Measurements from ENCODE around the gene MTMR3. TPM values are rescaled to one million over a fixed set of nuclear protein-coding genes. Genes with fewer than 3 reads are reported as not detected.
"Not testable (repeated sequence)": the region's sequence is repeated elsewhere in the genome, so short reads cannot be mapped to it uniquely, and the experiment has no call there.

The MTMR3 gene
- total RNA-seq, 2 donors from 2014 or later, result 25.8 to 44.4 TPM

DNA sequence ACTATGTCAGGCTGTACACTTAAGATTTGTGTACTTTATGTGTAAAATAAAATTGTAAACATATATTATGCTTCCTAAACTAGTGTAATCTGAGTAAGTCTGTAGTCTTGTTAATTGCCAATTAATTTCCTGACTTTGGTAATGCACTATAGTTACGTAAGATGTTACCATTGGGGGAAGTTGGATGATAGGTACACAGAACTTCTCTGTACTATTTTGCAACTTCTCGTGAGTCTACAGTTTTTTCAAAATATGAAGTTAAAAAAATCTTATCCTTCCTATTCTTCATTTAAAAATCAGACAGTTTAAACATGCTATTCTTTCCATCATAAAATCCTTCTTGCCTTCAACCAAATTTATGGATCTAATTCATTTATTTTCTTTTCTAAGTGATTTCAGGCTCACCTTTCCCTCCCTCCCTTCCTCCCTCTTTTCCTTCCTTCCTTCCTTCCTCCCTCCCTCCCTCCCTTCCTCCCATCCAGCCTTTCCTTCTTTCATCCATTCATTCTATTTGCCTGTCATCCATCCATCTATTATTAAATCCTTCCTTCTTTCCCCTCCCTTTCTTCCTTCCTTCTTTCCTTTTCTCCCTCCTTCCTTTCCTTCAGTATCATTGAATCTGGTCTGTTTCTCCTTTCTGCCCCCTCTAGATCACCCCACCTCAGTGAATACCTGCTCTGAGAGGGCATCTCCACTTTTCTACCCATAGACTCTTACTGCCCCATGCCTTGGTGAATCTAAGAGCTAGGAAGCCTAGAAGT is 22.8 kb upstream of the MTMR3 start:
- no peak for DNase-seq (ENCODE audit: low spot score in 2 of 2)
- no peak for ATAC-seq
- Mint-ChIP-seq H3K36me3 (no peaks in the 10 kb centered on the region), H3K27ac (no peak overlapping the region), H3K9me3 (no peaks in the 10 kb centered on the region)

- DNase-seq (ENCODE audit: low spot score in 2 of 2) (no peak), ATAC-seq (no peak)
- H3K9me3 Mint-ChIP-seq, result no peaks in the 10 kb centered on the region
- no peaks in the 10 kb centered on the region for H3K36me3 Mint-ChIP-seq
- H3K27ac Mint-ChIP-seq, result no peak overlapping the region
These were observed 21.2 kb upstream of the MTMR3 start for GRCh38 chr22:29861672-29862297.

DNA sequence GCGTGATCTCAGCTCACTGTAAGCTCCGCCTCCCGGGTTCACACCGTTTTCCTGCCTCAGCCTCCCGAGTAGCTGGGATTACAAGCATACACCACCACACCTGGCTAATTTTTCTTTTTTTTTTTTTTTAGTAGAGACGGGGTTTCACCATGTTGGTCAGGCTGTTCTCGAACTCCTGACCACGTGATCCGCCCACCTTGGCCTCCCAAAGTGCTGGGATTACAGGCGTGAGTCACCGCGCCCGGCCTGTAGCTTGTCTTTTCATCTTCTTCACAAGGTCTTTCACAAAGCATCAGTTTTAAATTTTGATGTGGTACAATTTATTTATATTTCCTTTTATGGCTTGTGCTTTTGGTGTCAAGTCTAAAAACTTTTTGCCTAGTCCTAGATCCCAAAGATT is 17.4 kb upstream of the MTMR3 start:
- not testable (repeated sequence) for H3K27ac Mint-ChIP-seq; H3K36me3 Mint-ChIP-seq; H3K9me3 Mint-ChIP-seq; DNase-seq (ENCODE audit: low spot score in 2 of 2); ATAC-seq

DNA sequence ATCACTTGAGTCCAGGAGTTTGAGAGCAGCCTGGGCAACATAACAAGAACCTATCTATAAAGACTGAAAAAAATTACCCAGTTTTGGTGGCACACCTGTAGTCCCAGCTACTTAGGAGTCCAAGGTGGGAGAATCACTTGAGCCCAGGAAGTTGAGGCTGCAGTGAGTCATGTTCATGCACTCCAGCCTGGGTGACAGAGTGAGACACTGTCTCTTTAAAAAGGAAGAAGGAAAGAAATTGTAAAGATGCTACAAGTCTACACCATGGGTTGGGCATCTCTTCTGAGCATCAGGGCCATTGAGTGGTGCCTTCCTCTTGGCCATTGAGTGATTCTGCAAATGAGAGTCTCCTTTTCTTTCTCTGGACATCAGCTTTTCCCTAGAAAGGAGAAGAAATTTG is 15.7 kb upstream of the MTMR3 start:
- Mint-ChIP-seq H3K27ac (no peak overlapping the region), H3K36me3 (no peaks in the 10 kb centered on the region), H3K9me3 (no peaks in the 10 kb centered on the region)
- DNase-seq (ENCODE audit: low spot score in 2 of 2) (no peak), ATAC-seq (no peak)

DNA sequence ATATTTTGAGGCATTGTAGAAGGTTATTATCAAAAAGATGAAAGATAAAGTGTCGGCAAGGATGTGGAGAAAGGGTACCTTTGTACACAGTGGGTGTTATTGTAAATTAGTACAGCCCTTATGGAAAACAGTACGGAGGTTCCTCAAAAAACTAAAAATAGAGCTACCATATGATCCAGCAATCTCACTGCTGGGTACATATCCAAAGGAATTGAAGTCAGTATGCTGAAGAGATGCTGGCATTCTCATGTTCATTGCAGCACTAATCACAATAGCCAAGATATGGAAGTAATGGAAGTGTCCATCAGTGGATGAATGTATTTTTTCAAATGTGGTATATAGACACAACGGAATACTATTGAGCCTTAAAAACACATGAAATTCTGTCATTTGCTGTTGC is 15.1 kb upstream of the MTMR3 start:
- H3K36me3 Mint-ChIP-seq, result no peaks in the 10 kb centered on the region
- H3K27ac Mint-ChIP-seq, result no peak overlapping the region
- DNase-seq (ENCODE audit: low spot score in 2 of 2), result no peak
- no peaks in the 10 kb centered on the region for H3K9me3 Mint-ChIP-seq
- no peak for ATAC-seq

DNA sequence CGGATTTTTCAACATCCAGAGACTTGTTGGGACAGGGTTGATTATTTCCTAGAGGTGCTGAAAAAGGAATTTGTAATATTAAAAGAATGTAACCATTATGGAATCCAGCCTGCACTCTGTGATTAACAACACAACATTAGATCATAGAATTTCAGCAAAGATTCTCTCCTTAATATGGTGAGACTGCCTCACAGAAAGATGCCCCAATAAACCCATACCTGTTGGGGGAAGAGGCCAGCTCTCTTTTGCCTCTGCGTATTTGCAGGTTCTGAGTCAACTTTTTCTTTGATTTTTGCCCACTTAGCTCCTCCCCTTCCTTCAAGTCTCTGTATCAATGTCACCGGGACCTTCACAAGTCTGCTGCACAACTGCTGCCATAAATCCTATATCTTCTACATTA is 12.4 kb upstream of the MTMR3 start:
- DNase-seq (ENCODE audit: low spot score in 2 of 2) (peak in 1 of 2 donors; percentile 16), ATAC-seq (peak; percentile 49 to 81)
- Mint-ChIP-seq H3K9me3 (no peaks in the 10 kb centered on the region), H3K27ac (no peak overlapping the region), H3K36me3 (no peaks in the 10 kb centered on the region)

DNA sequence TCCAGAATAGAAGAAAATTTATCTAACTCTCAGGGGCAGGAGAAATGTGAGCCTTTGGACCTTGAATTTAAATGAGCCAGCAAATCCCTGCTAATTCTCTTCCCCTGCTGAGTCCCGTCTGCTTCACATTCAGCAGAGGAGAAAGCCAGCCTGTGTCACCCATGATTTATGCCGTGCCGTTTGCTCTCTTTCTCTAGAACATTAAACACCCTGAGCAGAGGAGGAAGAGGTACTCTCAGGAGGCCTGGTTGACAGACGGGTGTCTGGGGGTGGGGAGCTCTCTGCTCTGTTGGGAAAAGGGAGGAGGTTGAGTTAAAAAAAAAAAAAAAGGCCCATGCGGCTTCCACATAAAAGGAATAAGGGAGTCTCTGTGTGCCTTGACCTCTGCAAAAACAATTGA is 11.3 kb upstream of the MTMR3 start:
- ATAC-seq, result no peak
- no peak for DNase-seq (ENCODE audit: low spot score in 2 of 2)
- Mint-ChIP-seq H3K27ac (no peak overlapping the region), H3K36me3 (no peaks in the 10 kb centered on the region), H3K9me3 (no peaks in the 10 kb centered on the region)

DNA sequence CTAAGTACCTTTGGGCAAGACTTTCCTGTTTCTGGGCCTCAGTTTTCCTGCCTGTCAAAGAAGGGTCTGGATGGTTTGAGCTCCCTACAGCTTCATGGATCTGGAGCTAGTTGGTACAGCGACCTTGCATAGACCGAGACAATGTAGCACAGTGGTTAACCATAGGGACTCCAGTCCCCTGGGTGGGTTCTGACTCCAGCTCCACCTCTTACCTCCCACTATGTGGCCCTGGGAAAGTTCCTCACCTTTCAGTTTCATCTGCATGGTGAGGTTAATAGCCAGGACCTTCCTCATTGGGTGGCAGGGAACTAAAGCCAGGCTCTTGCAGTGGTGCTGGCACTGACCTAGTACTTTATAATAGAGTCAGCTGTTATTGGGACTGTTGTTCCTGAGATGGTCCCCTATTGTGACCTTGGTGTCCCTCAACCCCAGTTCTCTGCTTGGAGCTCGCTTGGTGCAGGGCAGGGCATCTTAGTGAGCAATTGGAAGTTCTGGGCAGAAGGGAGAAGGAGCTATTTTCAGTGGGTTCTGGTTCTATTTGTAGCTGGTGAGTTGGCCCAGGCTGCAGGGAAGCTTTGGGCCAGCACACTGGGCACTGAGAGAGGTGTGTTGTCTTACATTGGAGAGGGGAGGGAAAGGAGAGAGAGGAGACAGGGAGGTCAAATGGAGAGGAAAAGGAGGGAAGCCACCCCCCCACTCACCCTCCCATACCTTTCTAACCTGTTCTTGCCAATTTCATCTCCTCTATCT is 10.7 kb upstream of the MTMR3 start:
- no peak for ATAC-seq
- Mint-ChIP-seq H3K36me3 (no peaks in the 10 kb centered on the region), H3K9me3 (no peaks in the 10 kb centered on the region), H3K27ac (no peak overlapping the region)
- no peak for DNase-seq (ENCODE audit: low spot score in 2 of 2)

GRCh38 chr22:29872989-29873388 is 10.0 kb upstream of the MTMR3 start:
- ATAC-seq, result no peak

GRCh38 chr22:29873943-29874342 is 9.0 kb upstream of the MTMR3 start:
- ATAC-seq (no peak), DNase-seq (ENCODE audit: low spot score in 2 of 2) (no peak)
- no peaks in the 10 kb centered on the region for H3K9me3 Mint-ChIP-seq
- H3K27ac Mint-ChIP-seq, result no peak overlapping the region
- no peaks in the 10 kb centered on the region for H3K36me3 Mint-ChIP-seq

More at GRCh38 chr22:29872989-29873388, 10.0 kb upstream of the MTMR3 start:
- Mint-ChIP-seq H3K27ac (no peak overlapping the region), H3K36me3 (no peaks in the 10 kb centered on the region), H3K9me3 (no peaks in the 10 kb centered on the region)
- DNase-seq (ENCODE audit: low spot score in 2 of 2), result no peak

GRCh38 chr22:29877620-29878019 is 5.4 kb upstream of the MTMR3 start:
- Mint-ChIP-seq H3K36me3 (no peaks in the 10 kb centered on the region), H3K9me3 (no peaks in the 10 kb centered on the region), H3K27ac (no peak overlapping the region)
- DNase-seq (ENCODE audit: low spot score in 2 of 2), result no peak
- no peak for ATAC-seq

DNA sequence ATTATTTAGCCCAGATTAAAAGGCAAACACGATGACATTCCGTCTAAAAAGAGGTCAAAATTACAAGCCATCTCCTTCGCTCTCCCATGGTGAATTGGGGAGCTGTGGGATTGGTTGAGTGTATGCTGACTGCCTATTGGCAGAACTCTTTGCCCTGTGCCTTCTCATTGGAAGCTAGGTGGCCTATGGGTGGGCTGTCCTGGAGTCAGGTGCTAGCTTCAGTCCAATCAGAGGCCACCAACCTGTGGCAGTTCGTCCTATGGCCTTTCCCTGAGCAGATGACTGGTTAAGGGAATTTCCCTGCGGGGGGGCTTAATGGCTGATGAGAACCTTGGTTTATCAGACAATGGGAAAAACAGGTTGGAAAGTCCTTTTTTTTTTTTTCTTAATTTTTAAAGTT is 3.2 kb upstream of the MTMR3 start:
- Mint-ChIP-seq H3K36me3 (peaks cover 6 to 8% of the 10 kb centered on the region in 2 donors), H3K9me3 (no peaks in the 10 kb centered on the region), H3K27ac (no peak overlapping the region)
- ATAC-seq, result peak in 1 of 2 donors; percentile 19
- DNase-seq (ENCODE audit: low spot score in 2 of 2), result no peak

GRCh38 chr22:29882716-29883044 is 294 bp upstream of the MTMR3 start:
- Mint-ChIP-seq H3K27ac (peak overlapping the region in 1 of 2 donors; percentile 81), H3K9me3 (no peaks in the 10 kb centered on the region), H3K36me3 (peaks cover 6 to 8% of the 10 kb centered on the region in 2 donors)
- DNase-seq (ENCODE audit: low spot score in 2 of 2), result no peak
- no peak for ATAC-seq

DNA sequence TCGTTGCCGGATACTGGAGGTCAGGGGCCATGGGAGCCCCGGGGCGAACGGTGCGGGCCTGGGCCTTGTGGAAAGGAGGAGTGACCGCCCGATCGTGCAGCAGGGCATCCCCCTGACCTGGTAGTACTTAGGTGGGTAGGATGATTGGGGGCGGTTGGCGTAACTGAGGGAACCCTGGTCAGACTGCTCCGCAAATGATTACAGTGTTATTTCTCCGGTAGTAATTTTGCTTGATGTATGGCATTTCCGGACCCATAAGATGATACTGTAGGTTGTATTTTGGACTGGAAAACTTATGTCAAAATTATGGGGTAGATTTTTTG is 762 bp downstream of the MTMR3 start:
- DNase-seq (ENCODE audit: low spot score in 2 of 2) (no peak), ATAC-seq (peak in 1 of 2 donors; percentile 32)
- H3K9me3 Mint-ChIP-seq, result no peaks in the 10 kb centered on the region

GRCh38 chr22:29885610-29886009 is 2.6 kb downstream of the MTMR3 start:
- no peak overlapping the region for H3K27ac Mint-ChIP-seq
- no peak for ATAC-seq
- H3K9me3 Mint-ChIP-seq, result no peaks in the 10 kb centered on the region
- peaks cover 6 to 8% of the 10 kb centered on the region in 2 donors for H3K36me3 Mint-ChIP-seq
- no peak for DNase-seq (ENCODE audit: low spot score in 2 of 2)

More for the DNA sequence above, 762 bp downstream of the MTMR3 start:
- Mint-ChIP-seq H3K27ac (peak overlapping the region; percentile 77 to 81), H3K36me3 (peaks cover 6 to 8% of the 10 kb centered on the region in 2 donors)

- H3K36me3 Mint-ChIP-seq, result peaks cover 6 to 8% of the 10 kb centered on the region in 2 donors
- ATAC-seq (no peak), DNase-seq (ENCODE audit: low spot score in 2 of 2) (no peak)
- H3K27ac Mint-ChIP-seq, result no peak overlapping the region
- no peaks in the 10 kb centered on the region for H3K9me3 Mint-ChIP-seq
These were observed 3.6 kb downstream of the MTMR3 start for GRCh38 chr22:29886596-29886995.

GRCh38 chr22:29887358-29887757 is 4.4 kb downstream of the MTMR3 start:
- ATAC-seq (no peak), DNase-seq (ENCODE audit: low spot score in 2 of 2) (no peak)
- H3K27ac Mint-ChIP-seq, result no peak overlapping the region
- H3K36me3 Mint-ChIP-seq, result peaks cover 6 to 8% of the 10 kb centered on the region in 2 donors
- H3K9me3 Mint-ChIP-seq, result no peaks in the 10 kb centered on the region

Data from activated naive CD4-positive, alpha-beta T cell treated with anti-CD3 and anti-CD28 coated beads, Interleukin-2, amount 50 U/mL, for 72 hours (primary cell).